ENCODE results near the gene TFDP1.
"Not testable (repeated sequence)": the region's sequence is repeated elsewhere in the genome, so short reads cannot be mapped to it uniquely, and the experiment has no call there.

TFDP1 gene

GRCh38 chr13:113550453-113550852, 34.1 kb upstream of the TFDP1 start:
- DNase-seq (ENCODE audit: low read depth in 2 of 2), result no peak

GRCh38 chr13:113551081-113552000, 33.2 kb upstream of the TFDP1 start:
- DNase-seq (ENCODE audit: low read depth in 2 of 2), result no peak

GRCh38 chr13:113552079-113552478, 32.5 kb upstream of the TFDP1 start:
- no peak for DNase-seq (ENCODE audit: low read depth in 2 of 2)

- no peak for DNase-seq (ENCODE audit: low read depth in 2 of 2)
These were observed 31.6 kb upstream of the TFDP1 start for GRCh38 chr13:113552786-113553434.

GRCh38 chr13:113553511-113554332, 30.8 kb upstream of the TFDP1 start:
- no peak for DNase-seq (ENCODE audit: low read depth in 2 of 2)

GRCh38 chr13:113554333-113554700, 30.2 kb upstream of the TFDP1 start:
- no peak for DNase-seq (ENCODE audit: low read depth in 2 of 2)

- DNase-seq (ENCODE audit: low read depth in 2 of 2), result no peak
These were observed 29.4 kb upstream of the TFDP1 start for GRCh38 chr13:113555141-113555540.

- DNase-seq (ENCODE audit: low read depth in 2 of 2), result no peak
These were observed 27.5 kb upstream of the TFDP1 start for GRCh38 chr13:113557013-113557412.

GRCh38 chr13:113558461-113558860, 26.1 kb upstream of the TFDP1 start:
- DNase-seq (ENCODE audit: low read depth in 2 of 2), result no peak

- no peak for DNase-seq (ENCODE audit: low read depth in 2 of 2)
These were observed 25.5 kb upstream of the TFDP1 start for GRCh38 chr13:113559061-113559460.

- DNase-seq (ENCODE audit: low read depth in 2 of 2), result no peak
These were observed 24.5 kb upstream of the TFDP1 start for GRCh38 chr13:113559901-113560644.

- DNase-seq (ENCODE audit: low read depth in 2 of 2), result no peak
These were observed 23.7 kb upstream of the TFDP1 start for GRCh38 chr13:113560645-113561416.

- DNase-seq (ENCODE audit: low read depth in 2 of 2), result no peak
These were observed 23.0 kb upstream of the TFDP1 start for GRCh38 chr13:113561417-113562084.

GRCh38 chr13:113562085-113562749, 22.3 kb upstream of the TFDP1 start:
- no peak for DNase-seq (ENCODE audit: low read depth in 2 of 2)

GRCh38 chr13:113562844-113563243, 21.7 kb upstream of the TFDP1 start:
- no peak for DNase-seq (ENCODE audit: low read depth in 2 of 2)

- not testable (repeated sequence) for DNase-seq (ENCODE audit: low read depth in 2 of 2)
These were observed 21.0 kb upstream of the TFDP1 start for GRCh38 chr13:113563511-113563910.

GRCh38 chr13:113564331-113565023, 20.1 kb upstream of the TFDP1 start:
- no peak for DNase-seq (ENCODE audit: low read depth in 2 of 2)

- DNase-seq (ENCODE audit: low read depth in 2 of 2), result no peak
These were observed 18.9 kb upstream of the TFDP1 start for GRCh38 chr13:113565526-113566226.

- no peak for DNase-seq (ENCODE audit: low read depth in 2 of 2)
These were observed 18.4 kb upstream of the TFDP1 start for GRCh38 chr13:113566227-113566561.
